Renal cortical epithelial cell (primary cell): ENCODE data around the gene EEF1A2. TPM values are rescaled to one million over a fixed set of nuclear protein-coding genes. Genes with fewer than 3 reads are reported as not detected.
"Not testable (repeated sequence)": the region's sequence is repeated elsewhere in the genome, so short reads cannot be mapped to it uniquely, and the experiment has no call there.

Source experiments
- DNase-seq: peaks from one replicate; pipeline ENCODE4 v3.0.0-alpha.2; 2011; ENCODE audit warnings: low read depth
- total RNA-seq: library from RNA; depleted of rRNA; stranded (reverse); fragments of >200 nt; gene quantifications from 2 replicates; pipeline ENCODE4 v1.2.3, GENCODE V29; 2014

Gene EEF1A2
- total RNA-seq, 1 donor from 2014 or later = 29.3 TPM

- DNase-seq = no peak
Observed at GRCh38 chr20:63520504-63520933, 21.6 kb upstream of the EEF1A2 start, which contains the start of gene PPDPF. TSS of gene PPDPF (plus strand) at chr20:63520765. CDS start at chr20:63521309, 544 bp downstream.

DNA sequence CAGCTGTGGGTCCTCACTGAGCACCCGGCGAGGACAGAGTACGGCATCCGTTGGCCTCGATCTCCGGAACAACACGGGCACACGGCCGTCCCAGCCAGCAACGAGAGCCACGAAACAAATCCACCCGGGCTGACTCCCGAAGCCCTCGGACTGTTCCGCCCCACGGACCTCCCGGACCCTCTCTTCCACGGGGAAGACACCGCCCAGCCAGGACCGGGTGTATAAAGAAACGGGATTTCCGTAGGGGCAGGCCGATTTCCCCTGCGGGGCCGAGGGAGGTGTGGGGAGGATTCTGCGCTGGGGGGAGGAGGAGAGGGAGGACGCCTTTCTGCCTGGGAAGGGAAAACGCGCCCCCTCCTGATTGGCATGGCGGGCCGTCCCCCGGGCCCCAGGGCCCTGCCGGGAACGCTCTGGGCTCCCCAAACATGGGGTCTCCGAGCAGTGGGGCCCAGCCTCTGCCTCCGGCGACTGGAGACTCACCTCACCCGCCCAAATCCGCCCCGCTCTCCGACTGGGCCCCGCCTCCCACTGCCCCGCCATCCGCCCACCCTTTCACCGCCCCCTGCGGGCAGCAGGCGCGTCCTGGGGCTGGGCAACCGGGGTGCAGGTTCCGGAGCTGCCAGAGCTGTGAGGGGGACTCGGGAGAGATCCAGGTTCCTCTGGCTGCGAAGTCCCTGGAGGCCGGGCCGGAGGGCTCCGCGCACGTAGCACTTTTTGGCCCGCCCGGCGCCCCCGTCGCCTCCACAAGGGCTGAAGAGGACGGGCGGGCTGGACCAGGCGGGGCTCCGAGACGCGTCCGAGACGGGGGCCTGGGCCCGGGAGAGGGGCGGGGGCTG, 21.0 kb upstream of the EEF1A2 start:
- no peak for DNase-seq

DNA sequence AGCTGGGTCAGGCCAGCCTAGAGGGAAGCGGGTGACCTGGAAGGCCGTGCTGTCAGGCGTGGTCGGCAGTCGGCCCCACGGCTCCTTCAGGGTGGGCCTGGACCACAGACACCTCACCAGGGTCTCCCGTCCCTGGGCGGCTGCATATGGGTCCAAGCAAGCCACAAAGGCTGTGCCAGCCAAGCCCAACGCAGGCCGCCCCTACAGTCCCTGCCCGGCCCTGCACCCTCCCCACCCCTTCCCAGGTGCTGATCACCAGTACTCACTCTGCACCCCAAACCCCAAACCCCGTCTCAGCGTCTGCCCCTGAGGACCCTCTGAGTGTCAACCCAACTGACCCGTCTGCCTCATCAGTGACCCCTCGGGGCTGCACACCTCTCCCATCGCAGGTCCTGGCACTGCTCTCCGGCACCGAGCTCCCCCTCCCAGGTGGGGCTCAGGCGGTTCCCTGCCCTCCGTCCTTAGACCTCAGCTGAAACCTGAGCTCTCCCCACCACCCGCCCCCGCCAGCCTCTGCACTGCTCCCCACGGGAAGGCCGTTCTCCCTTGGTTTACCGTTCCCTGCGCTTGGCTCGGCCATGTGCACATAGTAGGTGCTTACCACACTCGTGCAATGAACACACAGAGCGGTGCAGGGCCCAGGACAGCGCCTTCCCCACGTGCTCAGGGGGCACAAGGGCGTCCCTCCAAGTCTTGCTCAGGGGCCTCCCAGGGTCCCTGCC, 20.2 kb upstream of the EEF1A2 start:
- DNase-seq = no peak

DNA sequence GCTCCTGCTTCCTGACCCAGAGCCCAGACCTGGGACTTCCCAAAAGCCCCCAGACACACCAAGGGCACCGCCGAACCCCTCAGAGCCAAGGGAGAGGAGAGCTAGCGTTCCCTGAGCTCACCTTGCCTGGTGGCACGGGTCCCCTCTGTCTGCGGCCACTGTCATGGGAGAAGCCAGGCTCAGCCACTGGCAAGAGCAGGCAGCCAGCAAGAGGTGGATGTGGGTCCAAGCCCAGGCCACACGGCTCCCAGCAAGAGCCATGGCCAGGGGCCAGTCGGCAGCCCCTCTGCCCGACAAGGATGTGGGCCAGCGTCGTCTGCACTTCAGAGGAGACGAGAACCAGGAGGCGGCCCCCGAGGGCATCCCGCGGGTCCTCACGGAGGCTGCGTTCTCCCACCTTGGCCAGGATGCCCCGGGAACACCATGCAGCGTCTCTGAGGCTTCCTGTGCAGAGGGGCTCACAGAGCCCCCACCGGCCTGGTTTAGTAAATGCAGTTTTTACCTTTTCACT, 19.5 kb upstream of the EEF1A2 start:
- DNase-seq = no peak

DNA sequence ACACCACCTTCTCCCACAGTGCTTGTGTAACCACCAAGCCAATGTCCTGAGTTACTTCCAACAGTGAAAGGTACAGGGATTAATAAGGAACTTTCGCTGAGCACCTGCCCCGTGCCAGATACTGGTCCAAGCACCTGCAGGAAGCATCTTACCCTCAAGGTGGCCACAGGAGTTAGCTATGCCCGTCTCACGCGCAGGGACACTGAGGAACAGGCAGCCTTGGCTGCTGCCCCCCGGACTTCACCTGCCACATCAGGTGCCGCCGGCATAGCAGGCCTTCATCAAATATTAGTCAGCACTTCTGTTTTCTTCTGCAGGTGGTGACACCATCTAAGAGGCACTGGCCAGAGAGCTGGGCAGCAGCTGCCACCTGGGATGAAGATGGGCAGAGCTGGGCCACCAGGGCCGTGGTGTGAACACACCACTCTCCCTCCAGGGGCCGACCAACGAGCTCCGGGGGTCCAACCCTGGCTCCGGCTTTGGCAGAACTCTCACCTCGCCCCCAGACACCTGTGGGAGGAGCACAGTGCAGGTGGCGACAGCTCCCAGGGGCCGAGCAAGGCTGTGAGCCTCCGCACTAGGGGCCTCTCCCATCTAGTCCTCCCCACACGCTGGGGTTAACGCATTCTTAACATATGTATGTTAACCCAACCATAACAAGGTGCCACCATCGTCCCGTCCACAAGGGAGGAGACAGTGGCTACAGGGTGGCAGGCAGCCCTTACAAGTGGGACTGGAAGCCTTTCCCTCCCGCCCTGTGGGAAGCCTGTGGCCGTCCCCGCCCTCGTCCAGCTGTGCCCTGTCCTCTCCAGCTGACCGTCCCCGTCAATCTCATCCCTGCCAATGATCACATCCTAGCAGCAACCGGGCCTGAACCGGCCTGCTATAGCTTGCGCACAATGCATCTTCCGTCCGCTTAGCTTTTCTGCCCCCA, 18.8 kb upstream of the EEF1A2 start:
- DNase-seq = no peak

GRCh38 chr20:63514520-63514919, 15.6 kb upstream of the EEF1A2 start:
- DNase-seq = not testable (repeated sequence)

- DNase-seq = no peak
Observed at GRCh38 chr20:63513207-63513606, 14.3 kb upstream of the EEF1A2 start.

DNA sequence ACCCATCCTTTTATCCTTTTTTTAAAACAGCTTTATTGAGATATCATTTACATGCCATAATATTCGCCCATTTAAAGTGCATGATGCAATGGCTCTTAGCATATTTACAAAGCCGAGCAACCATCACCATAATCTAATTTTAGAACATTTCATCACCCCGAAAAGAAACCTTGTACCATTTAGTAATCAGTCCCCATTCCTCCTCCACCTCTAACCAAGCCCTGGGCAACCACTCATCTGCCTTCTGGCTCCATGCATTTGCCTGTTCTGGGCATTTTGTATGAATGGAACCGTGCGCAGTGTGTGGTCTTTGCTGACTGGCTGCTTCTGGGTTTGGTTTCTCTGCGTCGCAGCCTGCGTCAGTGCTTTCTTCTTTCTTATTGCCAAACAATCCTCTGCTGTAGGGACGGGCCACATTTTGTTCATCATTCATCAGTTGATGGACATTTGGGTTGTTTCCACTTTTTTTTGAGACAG, 10.2 kb upstream of the EEF1A2 start:
- no peak for DNase-seq

GRCh38 chr20:63508072-63508768, 9.3 kb upstream of the EEF1A2 start:
- DNase-seq = no peak

- no peak for DNase-seq
Observed at GRCh38 chr20:63507083-63507743, 8.3 kb upstream of the EEF1A2 start.

- DNase-seq = no peak
Observed at GRCh38 chr20:63505723-63506122, 6.8 kb upstream of the EEF1A2 start.

- DNase-seq = no peak
Observed at GRCh38 chr20:63505281-63505680, 6.4 kb upstream of the EEF1A2 start.

DNA sequence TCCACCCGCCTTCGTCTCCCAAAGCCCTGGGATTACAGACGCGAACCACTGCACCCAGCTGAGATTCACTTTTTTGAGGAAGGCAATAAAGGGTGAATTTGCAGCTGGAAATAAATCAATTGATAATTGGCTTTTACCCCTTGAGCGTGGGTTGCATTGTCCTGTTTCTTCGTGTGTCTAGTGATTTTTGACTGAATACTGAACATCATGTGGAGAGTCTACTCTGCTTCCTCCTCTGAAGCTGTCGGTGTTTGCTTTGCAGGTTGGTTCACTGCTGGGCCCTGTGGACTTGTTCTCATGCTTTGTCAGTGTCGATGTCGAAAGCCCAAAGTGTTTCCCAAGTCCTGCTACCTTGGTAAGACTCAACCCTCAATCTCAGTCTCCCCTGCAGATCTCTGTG, 5.8 kb upstream of the EEF1A2 start:
- DNase-seq = no peak

GRCh38 chr20:63503524-63503923, 4.6 kb upstream of the EEF1A2 start:
- DNase-seq = no peak

GRCh38 chr20:63502671-63503172, 3.8 kb upstream of the EEF1A2 start:
- no peak for DNase-seq

DNA sequence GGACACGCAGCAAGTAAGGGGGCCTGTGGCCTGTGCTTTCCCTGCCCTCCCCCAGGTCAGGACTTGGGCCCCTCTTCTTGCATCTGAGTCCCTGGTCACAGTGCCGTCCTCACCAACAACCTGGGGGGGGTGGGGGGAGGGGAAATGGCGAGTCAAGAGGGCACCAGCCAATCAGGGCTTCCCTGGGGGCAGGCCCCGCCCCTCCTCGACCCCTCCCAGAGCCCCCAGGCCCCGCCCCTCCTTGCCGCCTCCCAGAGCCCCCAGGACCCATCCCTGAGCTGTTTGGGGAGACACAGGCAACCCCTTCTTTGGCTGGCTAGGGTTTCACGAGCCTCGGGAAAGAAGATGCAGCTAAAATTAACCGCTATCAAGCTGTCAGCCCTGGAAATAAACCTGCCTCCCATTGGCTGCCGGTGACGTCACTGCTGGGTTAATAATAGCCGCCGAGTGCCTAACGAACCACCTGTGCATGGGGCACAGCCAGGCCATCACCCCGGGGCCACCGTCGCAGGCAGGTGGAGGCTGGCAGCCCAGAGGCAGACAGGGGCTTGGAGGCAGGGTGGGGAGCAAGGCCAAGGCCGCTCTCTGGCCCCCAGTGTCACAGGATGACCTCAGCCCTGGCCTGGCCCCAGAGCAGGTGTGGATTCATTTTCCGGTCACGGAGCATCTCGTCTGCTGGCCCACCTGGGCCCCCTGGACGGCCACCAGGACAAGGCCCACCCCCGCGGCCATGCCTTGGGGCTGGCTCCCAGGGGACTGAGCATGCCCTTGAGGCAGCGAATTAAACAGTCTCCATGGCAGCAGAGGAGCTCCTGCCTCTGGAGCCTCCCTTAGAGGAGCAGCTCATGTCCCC, 3.2 kb upstream of the EEF1A2 start:
- no peak for DNase-seq

GRCh38 chr20:63500902-63501817, 2.3 kb upstream of the EEF1A2 start:
- DNase-seq = no peak
